ENCODE data around the gene NTMT1.
A peak's percentile ranks its signal among the peaks of the same experiment; 100 is the strongest.

The NTMT1 gene

GRCh38 chr9:129602598-129603415 lies 23.2 kb upstream of the NTMT1 start:
- Mint-ChIP-seq H3K4me1 (ENCODE audit: low read depth in 2 of 2) (peaks cover 31 to 40% of the 10 kb centered on the region in 2 donors), H3K27me3 (peaks cover 8 to 9% of the 10 kb centered on the region in 2 donors), H3K4me3 (peak overlapping the region in 1 of 2 donors; percentile 3), H3K9me3 (no peaks in the 10 kb centered on the region), H3K36me3 (ENCODE audit: insufficient read depth) (no peaks in the 10 kb centered on the region), H3K27ac (peak overlapping the region; percentile 41 to 64)
- DNase-seq (no peak), ATAC-seq (replicated peaks) (peak; percentile 47)

- Mint-ChIP-seq H3K27me3 (no peaks in the 10 kb centered on the region), H3K36me3 (ENCODE audit: insufficient read depth) (peaks cover 6% of the 10 kb centered on the region), H3K27ac (peak overlapping the region in 1 of 2 donors; percentile 80), H3K9me3 (no peaks in the 10 kb centered on the region), H3K4me1 (ENCODE audit: low read depth in 2 of 2) (peaks cover 37 to 42% of the 10 kb centered on the region in 2 donors), H3K4me3 (peak overlapping the region in 1 of 2 donors; percentile 20)
- DNase-seq, result no peak
- ATAC-seq (replicated peaks), result no peak
Measured at GRCh38 chr9:129604056-129604765, 21.8 kb upstream of the NTMT1 start.

- Mint-ChIP-seq H3K27me3 (no peaks in the 10 kb centered on the region), H3K4me3 (peak overlapping the region in 1 of 2 donors; percentile 20), H3K27ac (peak overlapping the region in 1 of 2 donors; percentile 80), H3K9me3 (no peaks in the 10 kb centered on the region), H3K36me3 (ENCODE audit: insufficient read depth) (peaks cover 9% of the 10 kb centered on the region), H3K4me1 (ENCODE audit: low read depth in 2 of 2) (peaks cover 41 to 45% of the 10 kb centered on the region in 2 donors)
- DNase-seq, result no peak
- no peak for ATAC-seq (replicated peaks)
Measured at GRCh38 chr9:129604766-129605163, 21.2 kb upstream of the NTMT1 start.

GRCh38 chr9:129606161-129607026 lies 19.6 kb upstream of the NTMT1 start:
- ATAC-seq (replicated peaks) (no peak), DNase-seq (no peak)
- Mint-ChIP-seq H3K36me3 (ENCODE audit: insufficient read depth) (peaks cover 20% of the 10 kb centered on the region), H3K27ac (peak overlapping the region; percentile 83 to 90), H3K27me3 (no peaks in the 10 kb centered on the region), H3K4me1 (ENCODE audit: low read depth in 2 of 2) (peaks cover 51 to 53% of the 10 kb centered on the region in 2 donors), H3K9me3 (no peaks in the 10 kb centered on the region), H3K4me3 (no peak overlapping the region)

- Mint-ChIP-seq H3K4me3 (peak overlapping the region in 1 of 2 donors; percentile 65), H3K27me3 (no peaks in the 10 kb centered on the region), H3K4me1 (ENCODE audit: low read depth in 2 of 2) (peaks cover 51 to 53% of the 10 kb centered on the region in 2 donors), H3K27ac (peak overlapping the region; percentile 83 to 90), H3K36me3 (ENCODE audit: insufficient read depth) (peaks cover 20% of the 10 kb centered on the region), H3K9me3 (no peaks in the 10 kb centered on the region)
- ATAC-seq (replicated peaks), result no peak
- no peak for DNase-seq
Measured at GRCh38 chr9:129607027-129607387, 19.0 kb upstream of the NTMT1 start.

GRCh38 chr9:129608561-129609481 lies 17.1 kb upstream of the NTMT1 start:
- H3K9me3 Mint-ChIP-seq, result no peaks in the 10 kb centered on the region
- no peak for ATAC-seq (replicated peaks)
- peaks cover 41 to 48% of the 10 kb centered on the region in 2 donors for H3K4me1 Mint-ChIP-seq (ENCODE audit: low read depth in 2 of 2)
- H3K27ac Mint-ChIP-seq, result peak overlapping the region; percentile 90 to 96
- peak overlapping the region; percentile 38 to 61 for H3K4me3 Mint-ChIP-seq
- peaks cover 0 to 5% of the 10 kb centered on the region in 2 donors for H3K27me3 Mint-ChIP-seq
- H3K36me3 Mint-ChIP-seq (ENCODE audit: insufficient read depth), result peaks cover 20% of the 10 kb centered on the region
- DNase-seq, result no peak

- no peaks in the 10 kb centered on the region for H3K9me3 Mint-ChIP-seq
- DNase-seq (peak; percentile 75 to 83 (median 78)), ATAC-seq (replicated peaks) (peak; percentile 90)
- peaks cover 20% of the 10 kb centered on the region for H3K36me3 Mint-ChIP-seq (ENCODE audit: insufficient read depth)
- peak overlapping the region; percentile 84 to 91 for H3K4me3 Mint-ChIP-seq
- H3K4me1 Mint-ChIP-seq (ENCODE audit: low read depth in 2 of 2), result peaks cover 38 to 44% of the 10 kb centered on the region in 2 donors
- peak overlapping the region; percentile 90 to 96 for H3K27ac Mint-ChIP-seq
- peaks cover 0 to 8% of the 10 kb centered on the region in 2 donors for H3K27me3 Mint-ChIP-seq
Measured at GRCh38 chr9:129609486-129610212, 16.3 kb upstream of the NTMT1 start.

- DNase-seq (no peak), ATAC-seq (replicated peaks) (peak; percentile 18)
- peaks cover 20% of the 10 kb centered on the region for H3K36me3 Mint-ChIP-seq (ENCODE audit: insufficient read depth)
- peak overlapping the region; percentile 90 to 96 for H3K27ac Mint-ChIP-seq
- H3K27me3 Mint-ChIP-seq, result peaks cover 0 to 8% of the 10 kb centered on the region in 2 donors
- peaks cover 35 to 40% of the 10 kb centered on the region in 2 donors for H3K4me1 Mint-ChIP-seq (ENCODE audit: low read depth in 2 of 2)
- peak overlapping the region; percentile 84 to 91 for H3K4me3 Mint-ChIP-seq
- H3K9me3 Mint-ChIP-seq, result no peaks in the 10 kb centered on the region
Measured at GRCh38 chr9:129610213-129610472, 15.8 kb upstream of the NTMT1 start.

GRCh38 chr9:129610473-129611306 lies 15.3 kb upstream of the NTMT1 start:
- DNase-seq (peak; percentile 65 to 68 (median 67)), ATAC-seq (replicated peaks) (peak; percentile 54)
- peaks cover 20% of the 10 kb centered on the region for H3K36me3 Mint-ChIP-seq (ENCODE audit: insufficient read depth)
- H3K4me3 Mint-ChIP-seq, result peak overlapping the region; percentile 84 to 91
- peak overlapping the region in 1 of 2 donors; percentile 20 for H3K27ac Mint-ChIP-seq
- peaks cover 0 to 8% of the 10 kb centered on the region in 2 donors for H3K27me3 Mint-ChIP-seq
- H3K4me1 Mint-ChIP-seq (ENCODE audit: low read depth in 2 of 2), result peaks cover 35 to 40% of the 10 kb centered on the region in 2 donors
- no peaks in the 10 kb centered on the region for H3K9me3 Mint-ChIP-seq

GRCh38 chr9:129611307-129611800 lies 14.6 kb upstream of the NTMT1 start:
- peak overlapping the region; percentile 84 to 91 for H3K4me3 Mint-ChIP-seq
- ATAC-seq (replicated peaks) (no peak), DNase-seq (no peak)
- H3K36me3 Mint-ChIP-seq (ENCODE audit: insufficient read depth), result peaks cover 20% of the 10 kb centered on the region
- H3K9me3 Mint-ChIP-seq, result no peaks in the 10 kb centered on the region
- H3K27ac Mint-ChIP-seq, result peak overlapping the region in 1 of 2 donors; percentile 20
- peaks cover 34 to 35% of the 10 kb centered on the region in 2 donors for H3K4me1 Mint-ChIP-seq (ENCODE audit: low read depth in 2 of 2)
- H3K27me3 Mint-ChIP-seq, result peaks cover 0 to 8% of the 10 kb centered on the region in 2 donors

- no peak overlapping the region for H3K27ac Mint-ChIP-seq
- no peaks in the 10 kb centered on the region for H3K9me3 Mint-ChIP-seq
- no peak for ATAC-seq (replicated peaks)
- H3K36me3 Mint-ChIP-seq (ENCODE audit: insufficient read depth), result peaks cover 20% of the 10 kb centered on the region
- peaks cover 28 to 33% of the 10 kb centered on the region in 2 donors for H3K4me1 Mint-ChIP-seq (ENCODE audit: low read depth in 2 of 2)
- peak overlapping the region in 1 of 2 donors; percentile 23 for H3K4me3 Mint-ChIP-seq
- peaks cover 0 to 8% of the 10 kb centered on the region in 2 donors for H3K27me3 Mint-ChIP-seq
- no peak for DNase-seq
Measured at GRCh38 chr9:129612123-129612522, 13.8 kb upstream of the NTMT1 start.
